ENCODE measurements around the gene RTTN.
"Not testable (repeated sequence)": the region's sequence is repeated elsewhere in the genome, so short reads cannot be mapped to it uniquely, and the experiment has no call there.

Gene RTTN

DNA sequence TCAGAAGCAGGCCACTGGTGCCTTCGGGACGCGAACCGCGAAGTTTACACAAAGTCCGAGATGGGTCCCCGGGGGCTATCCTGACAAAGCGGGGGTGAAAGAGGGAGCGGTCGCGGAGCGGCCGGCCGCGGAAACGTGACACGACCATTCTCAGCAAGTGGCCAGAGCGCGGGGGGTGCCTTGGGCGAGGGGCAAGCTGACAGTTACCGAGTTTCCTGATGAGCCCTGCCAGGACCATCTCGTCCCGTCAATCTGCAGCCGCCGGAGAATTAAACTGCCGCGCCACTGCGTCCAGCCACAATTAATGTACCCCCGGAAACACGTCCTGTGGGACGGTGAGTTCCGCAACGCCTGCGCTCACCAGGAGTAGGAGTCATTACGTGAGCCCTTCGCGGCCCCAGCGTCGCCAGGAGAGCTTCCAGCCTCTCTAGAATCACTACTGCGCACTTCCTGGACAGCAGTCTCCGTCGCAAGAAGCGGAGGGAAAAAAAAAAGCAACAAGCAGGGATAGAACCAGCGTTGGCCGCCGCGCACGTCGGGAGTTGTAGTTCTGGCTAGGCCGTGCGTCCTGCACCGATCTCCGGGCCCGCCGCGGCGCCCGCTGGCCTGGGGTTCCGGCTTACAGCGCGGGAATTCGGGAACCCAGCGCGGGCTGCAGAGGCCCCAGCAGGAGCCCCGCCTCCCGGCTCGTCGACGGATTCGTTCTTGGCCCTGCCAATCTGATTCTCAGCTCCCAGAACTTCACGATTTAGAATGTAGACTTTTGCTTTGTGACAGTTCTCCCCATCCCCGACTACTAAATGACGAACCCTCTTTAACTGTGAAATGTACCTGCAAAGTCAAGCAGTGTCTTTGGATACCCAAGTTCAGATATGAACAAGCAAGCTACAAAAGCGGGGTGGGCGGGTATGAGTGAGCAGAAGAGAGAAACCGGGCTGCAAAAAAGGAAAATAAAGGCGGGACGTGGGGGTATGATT, at the start of gene RTTN:
RTTN (minus strand) TSS at position 267 of the 977 bp plus-strand sequence; CDS start at position 238, 29 bp downstream.
- peak; percentile 93 for DNase-seq

DNA sequence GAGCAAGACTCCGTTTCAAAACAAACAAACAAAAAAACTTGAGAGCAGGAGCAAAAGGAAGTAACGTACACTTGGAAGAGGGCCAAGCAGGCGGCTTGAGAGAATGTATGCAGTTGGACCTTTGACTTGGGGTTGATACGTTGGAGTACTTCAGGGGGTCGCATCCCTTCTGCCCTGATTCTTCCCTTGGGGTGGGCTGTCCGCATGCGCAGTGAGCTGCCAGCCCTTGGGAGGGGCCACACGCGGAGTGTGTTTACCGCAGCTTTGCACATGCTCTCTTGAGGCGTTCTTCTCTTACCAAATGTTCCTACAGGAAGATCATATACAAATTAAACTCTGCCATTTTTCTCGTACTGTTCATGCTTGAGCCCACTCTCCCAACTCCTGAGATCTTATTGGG, 45.3 kb upstream of the RTTN start:
- no peak for DNase-seq

GRCh38 chr18:70249861-70250260, 44.4 kb upstream of the RTTN start:
- not testable (repeated sequence) for DNase-seq

DNA sequence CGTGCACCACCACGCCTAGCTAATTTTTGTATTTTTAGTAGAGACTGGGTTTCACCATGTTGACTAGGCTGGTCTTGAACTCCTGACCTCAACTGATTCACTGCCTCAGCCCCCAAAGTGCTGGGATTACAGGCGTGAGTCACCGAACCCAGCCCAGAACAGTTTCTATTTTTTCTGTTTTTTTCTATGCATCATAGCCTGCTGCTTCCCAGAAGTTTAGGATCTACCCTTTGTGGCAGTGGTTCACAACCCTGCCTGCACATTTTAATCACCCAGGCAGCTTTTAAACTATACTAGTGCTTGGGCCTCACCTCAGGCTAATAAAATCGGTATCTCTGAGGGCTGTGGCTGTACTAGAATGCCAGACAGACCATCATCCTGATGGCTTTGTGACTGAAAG, 43.6 kb upstream of the RTTN start:
- no peak for DNase-seq

DNA sequence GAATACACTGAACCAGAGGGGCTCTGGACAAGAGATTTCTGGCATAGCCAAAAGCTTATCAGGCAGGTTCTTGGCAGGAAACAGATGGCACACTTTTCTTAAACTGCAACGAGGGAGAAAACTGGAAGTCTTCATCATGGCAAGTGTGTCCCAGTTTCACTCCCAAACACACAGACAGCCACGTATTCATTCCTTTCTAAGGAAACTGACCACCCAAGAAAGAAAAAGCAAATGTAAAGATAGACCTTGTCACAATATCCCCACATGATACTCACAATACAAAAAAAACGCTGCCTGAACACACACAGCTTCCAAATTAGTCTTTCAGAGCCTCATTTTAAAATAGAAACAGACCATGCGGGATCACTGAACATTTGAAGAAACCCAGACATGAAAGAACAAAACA, 40.6 kb upstream of the RTTN start:
- DNase-seq: peak; percentile 20

- no peak for DNase-seq
Measured at GRCh38 chr18:70243131-70243929, 37.8 kb upstream of the RTTN start.

GRCh38 chr18:70236921-70237320, 31.4 kb upstream of the RTTN start:
- DNase-seq: not testable (repeated sequence)

DNA sequence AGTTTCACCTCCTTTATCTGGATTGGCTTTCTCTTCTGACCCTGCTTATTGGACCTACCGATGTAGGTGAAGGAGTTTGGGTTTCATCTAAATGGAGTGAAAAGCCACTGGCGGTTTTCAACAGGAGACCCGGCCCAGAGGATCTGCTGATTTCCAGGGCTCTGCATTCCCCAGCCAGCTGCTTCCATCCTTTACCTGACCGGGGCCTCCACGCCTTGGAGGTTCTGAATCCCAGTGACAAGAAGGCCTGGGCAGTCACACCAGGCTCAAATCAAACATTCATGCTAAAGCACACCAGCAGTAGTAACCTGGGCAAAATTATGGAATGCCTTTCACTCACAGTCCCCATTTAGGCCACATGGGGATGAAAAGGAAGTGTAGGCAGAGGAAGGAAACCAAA, 30.0 kb upstream of the RTTN start:
- no peak for DNase-seq

- peak; percentile 46 for DNase-seq
Measured at GRCh38 chr18:70234667-70235459, 29.4 kb upstream of the RTTN start.

- DNase-seq: no peak
Measured at GRCh38 chr18:70233974-70234373, 28.5 kb upstream of the RTTN start.

- DNase-seq: no peak
Measured at GRCh38 chr18:70232261-70232660, 26.8 kb upstream of the RTTN start.

DNA sequence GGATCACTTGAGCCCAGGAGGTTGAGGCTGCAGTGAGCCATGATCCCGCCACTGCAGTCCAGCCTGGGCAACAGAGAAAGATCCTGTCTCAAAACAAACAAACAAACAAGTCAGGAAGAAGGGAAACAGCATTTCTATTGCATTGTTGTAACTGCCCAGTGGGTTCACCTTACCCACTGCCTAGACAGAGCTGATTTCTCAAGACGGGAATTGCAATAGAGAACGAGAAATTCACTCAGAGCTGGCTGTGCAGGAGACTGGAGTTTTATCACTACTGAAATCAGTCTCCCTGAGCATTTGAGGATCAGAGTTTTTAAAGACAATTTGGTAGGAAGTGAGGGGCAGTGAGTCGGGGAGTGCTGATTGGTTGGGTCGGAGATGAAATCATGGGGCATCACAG, 24.2 kb upstream of the RTTN start:
- DNase-seq: no peak

DNA sequence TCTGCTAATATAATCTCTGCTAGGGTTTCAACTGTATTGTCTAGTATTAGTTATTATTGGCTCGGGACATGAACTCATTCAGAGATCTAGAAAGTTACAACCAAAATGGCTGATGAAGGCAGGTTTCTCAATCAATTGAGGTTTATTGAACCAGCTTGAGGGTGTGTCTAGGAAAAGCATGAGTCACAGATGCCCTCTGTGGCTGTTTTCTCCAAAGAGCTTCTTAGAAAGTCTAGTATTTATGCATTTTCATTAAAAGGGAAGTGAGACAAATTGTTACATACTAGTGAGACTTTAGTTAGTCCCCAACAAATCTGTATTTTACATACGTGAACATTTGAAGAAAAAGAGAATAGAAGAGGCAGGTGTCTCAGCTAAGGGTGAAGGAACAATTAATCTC, 23.0 kb upstream of the RTTN start:
- DNase-seq: peak; percentile 10

- no peak for DNase-seq
Measured at GRCh38 chr18:70227438-70227837, 22.0 kb upstream of the RTTN start.

GRCh38 chr18:70221915-70222278, 16.4 kb upstream of the RTTN start:
- no peak for DNase-seq

DNA sequence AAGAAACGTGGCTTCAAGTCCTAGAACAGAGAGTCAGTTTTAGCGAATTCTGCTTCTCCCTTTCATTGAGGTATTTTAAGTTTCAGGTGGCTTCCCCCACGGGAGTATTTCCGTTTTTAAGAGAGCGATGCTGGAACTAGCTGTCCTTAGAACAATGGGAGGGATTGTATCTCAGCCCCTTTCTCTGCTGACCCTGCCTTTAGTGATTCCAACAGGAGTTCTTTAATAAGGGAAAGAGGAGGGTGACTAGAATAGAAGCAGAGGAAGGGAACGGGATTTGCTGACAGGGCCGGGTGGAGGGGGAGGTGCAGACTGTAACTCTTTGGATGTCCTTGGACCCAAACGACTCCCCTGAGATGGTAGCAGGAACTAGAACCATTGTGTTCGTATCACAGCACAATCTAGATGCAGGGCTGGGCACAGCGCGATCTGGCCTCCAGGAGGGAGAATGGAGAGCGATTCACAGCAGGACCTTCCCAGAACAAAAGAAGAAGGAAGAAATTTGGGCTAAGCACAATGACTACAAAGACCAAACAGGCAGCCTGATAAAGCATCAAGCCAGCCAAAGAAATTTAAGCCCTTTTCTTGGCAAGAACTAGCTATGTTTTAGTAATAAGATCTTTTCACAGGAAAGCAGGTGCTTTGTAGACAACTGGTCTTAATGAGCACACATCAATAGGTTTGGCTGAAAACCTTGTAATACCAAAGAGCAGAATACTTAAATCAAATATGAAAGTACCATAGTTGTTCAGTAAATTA, 15.8 kb upstream of the RTTN start:
- no peak for DNase-seq

GRCh38 chr18:70220628-70221027, 15.1 kb upstream of the RTTN start:
- DNase-seq: no peak

GRCh38 chr18:70219688-70220087, 14.2 kb upstream of the RTTN start:
- no peak for DNase-seq

DNA sequence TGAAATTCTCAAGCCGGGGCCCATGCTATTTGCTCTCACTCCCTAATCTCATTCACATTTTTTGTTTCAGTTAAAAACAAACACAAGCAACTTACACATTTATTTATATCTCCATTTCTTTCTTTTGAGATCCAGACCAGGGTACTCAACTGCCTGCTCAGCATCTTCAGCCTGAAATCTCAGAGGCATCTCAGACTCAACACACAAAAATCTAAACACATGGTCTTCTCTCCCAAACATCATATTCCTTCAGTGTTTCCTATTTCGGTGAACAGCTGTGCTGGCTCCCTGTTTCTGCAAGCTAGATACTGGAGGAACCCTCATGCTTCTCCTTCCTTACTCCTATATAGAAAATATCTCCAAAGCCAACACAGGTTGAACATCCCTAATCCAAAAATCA, 11.3 kb upstream of the RTTN start:
- no peak for DNase-seq

GRCh38 chr18:70207181-70207580, 1.7 kb upstream of the RTTN start:
- DNase-seq: no peak

DNA sequence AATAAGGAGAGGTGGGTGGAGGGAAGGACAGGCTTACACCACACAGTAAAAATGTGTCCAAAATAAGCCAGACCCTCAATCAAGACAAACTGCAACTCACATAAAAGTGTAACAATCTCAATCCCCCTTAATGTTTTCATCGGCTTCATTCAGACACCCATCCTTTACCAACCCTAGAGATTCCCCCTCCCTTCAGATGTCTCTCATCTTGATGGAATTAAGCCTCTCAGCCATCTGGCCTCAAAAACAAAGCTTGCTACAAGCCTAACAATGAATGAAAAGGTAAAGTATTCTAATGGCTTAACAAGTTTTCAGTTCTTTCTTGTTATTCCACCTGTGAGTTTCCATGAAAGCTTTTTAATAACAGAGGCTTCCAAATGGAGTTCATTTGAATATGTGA, 5.2 kb downstream of the RTTN start:
- no peak for DNase-seq

- DNase-seq: peak; percentile 29
Measured at GRCh38 chr18:70197844-70198243, 7.6 kb downstream of the RTTN start.
